Measurements from ENCODE around the gene DNHD1. TPM values are rescaled to one million over a fixed set of nuclear protein-coding genes. Genes with fewer than 3 reads are reported as not detected.

The DNHD1 gene
- total RNA-seq (2021; fragmentation: NEBNext Ultra II Directional; extraction: Animal tissue kit (Norgen Biotek cat#: 25700)): 1 to 10 TPM; 1.4 to 2.3 (median 1.6) TPM
- long read RNA-seq, partial matches to known transcripts: 0 of 6 reads
- long read RNA-seq, other reads (novel, unspliced or antisense): 6 of 6 reads

- Mint-ChIP-seq H3K4me3 (no peak within 1 kb of the TSS), H3K27ac (no peak within 1 kb of the TSS), H3K9me3 (no peaks in the 10 kb centered on the region), H3K36me3 (ENCODE audit: low read depth) (no peaks in the 10 kb centered on the region; the same call in none of the 2 replicates), H3K4me1 (ENCODE audit: low read depth) (peaks cover 14% of the 10 kb centered on the region), H3K27me3 (ENCODE audit: insufficient read depth) (peaks cover 1% of the 10 kb centered on the region)
- no peak for DNase-seq
- no peak for TF ChIP-seq CTCF (IDR thresholded peaks at IDR 0.05)
Measured at GRCh38 chr11:6497069-6497839, at the start of gene DNHD1. DNHD1 (plus strand) TSS chr11:6497280; CDS start chr11:6498216, 936 bp downstream.

GRCh38 chr11:6448574-6448973, 48.5 kb upstream of the DNHD1 start:
- 0 out of 2 replicates have a peak, but pooled peaks cover 6% of the 10 kb centered on the region for H3K4me1 Mint-ChIP-seq (ENCODE audit: low read depth)
- no peak overlapping the region for H3K27ac Mint-ChIP-seq
- TF ChIP-seq CTCF (IDR thresholded peaks at IDR 0.05): no peak
- peaks cover 6% of the 10 kb centered on the region; the same call in 1 of the 2 replicates for H3K36me3 Mint-ChIP-seq (ENCODE audit: low read depth)
- H3K27me3 Mint-ChIP-seq (ENCODE audit: insufficient read depth): no peaks in the 10 kb centered on the region
- H3K9me3 Mint-ChIP-seq: no peaks in the 10 kb centered on the region
- no peak overlapping the region for H3K4me3 Mint-ChIP-seq
- no peak for DNase-seq

GRCh38 chr11:6452219-6452618, 44.9 kb upstream of the DNHD1 start:
- Mint-ChIP-seq H3K9me3 (no peaks in the 10 kb centered on the region), H3K4me3 (no peak overlapping the region), H3K27ac (no peak overlapping the region), H3K27me3 (ENCODE audit: insufficient read depth) (no peaks in the 10 kb centered on the region), H3K4me1 (ENCODE audit: low read depth) (0 out of 2 replicates have a peak, but pooled peaks cover 6% of the 10 kb centered on the region), H3K36me3 (ENCODE audit: low read depth) (peaks cover 9% of the 10 kb centered on the region; the same call in 1 of the 2 replicates)
- no peak for DNase-seq
- no peak for TF ChIP-seq CTCF (IDR thresholded peaks at IDR 0.05)

- H3K4me1 Mint-ChIP-seq (ENCODE audit: low read depth): 0 out of 2 replicates have a peak, but pooled peaks cover 6% of the 10 kb centered on the region
- H3K27me3 Mint-ChIP-seq (ENCODE audit: insufficient read depth): no peaks in the 10 kb centered on the region
- no peak for TF ChIP-seq CTCF (IDR thresholded peaks at IDR 0.05)
- no peak overlapping the region for H3K4me3 Mint-ChIP-seq
- no peaks in the 10 kb centered on the region for H3K9me3 Mint-ChIP-seq
- no peak overlapping the region for H3K27ac Mint-ChIP-seq
- H3K36me3 Mint-ChIP-seq (ENCODE audit: low read depth): peaks cover 9% of the 10 kb centered on the region; the same call in 1 of the 2 replicates
- DNase-seq: no peak
Measured at GRCh38 chr11:6453152-6453551, 43.9 kb upstream of the DNHD1 start.

GRCh38 chr11:6455070-6455469, 42.0 kb upstream of the DNHD1 start:
- DNase-seq: no peak
- Mint-ChIP-seq H3K9me3 (no peaks in the 10 kb centered on the region), H3K36me3 (ENCODE audit: low read depth) (peaks cover 9% of the 10 kb centered on the region; the same call in 1 of the 2 replicates), H3K27me3 (ENCODE audit: insufficient read depth) (no peaks in the 10 kb centered on the region), H3K4me3 (no peak overlapping the region), H3K4me1 (ENCODE audit: low read depth) (0 out of 2 replicates have a peak, but pooled peaks cover 6% of the 10 kb centered on the region), H3K27ac (no peak overlapping the region)
- TF ChIP-seq CTCF (IDR thresholded peaks at IDR 0.05): no peak
